Measurements from ENCODE around the gene RNASEH1. TPM values are rescaled to one million over a fixed set of nuclear protein-coding genes. Genes with fewer than 3 reads are reported as not detected.
"Not testable (repeated sequence)": the region's sequence is repeated elsewhere in the genome, so short reads cannot be mapped to it uniquely, and the experiment has no call there.

The RNASEH1 gene
- total RNA-seq, 2 donors from 2014 or later = 19.1 to 31.5 TPM

DNA sequence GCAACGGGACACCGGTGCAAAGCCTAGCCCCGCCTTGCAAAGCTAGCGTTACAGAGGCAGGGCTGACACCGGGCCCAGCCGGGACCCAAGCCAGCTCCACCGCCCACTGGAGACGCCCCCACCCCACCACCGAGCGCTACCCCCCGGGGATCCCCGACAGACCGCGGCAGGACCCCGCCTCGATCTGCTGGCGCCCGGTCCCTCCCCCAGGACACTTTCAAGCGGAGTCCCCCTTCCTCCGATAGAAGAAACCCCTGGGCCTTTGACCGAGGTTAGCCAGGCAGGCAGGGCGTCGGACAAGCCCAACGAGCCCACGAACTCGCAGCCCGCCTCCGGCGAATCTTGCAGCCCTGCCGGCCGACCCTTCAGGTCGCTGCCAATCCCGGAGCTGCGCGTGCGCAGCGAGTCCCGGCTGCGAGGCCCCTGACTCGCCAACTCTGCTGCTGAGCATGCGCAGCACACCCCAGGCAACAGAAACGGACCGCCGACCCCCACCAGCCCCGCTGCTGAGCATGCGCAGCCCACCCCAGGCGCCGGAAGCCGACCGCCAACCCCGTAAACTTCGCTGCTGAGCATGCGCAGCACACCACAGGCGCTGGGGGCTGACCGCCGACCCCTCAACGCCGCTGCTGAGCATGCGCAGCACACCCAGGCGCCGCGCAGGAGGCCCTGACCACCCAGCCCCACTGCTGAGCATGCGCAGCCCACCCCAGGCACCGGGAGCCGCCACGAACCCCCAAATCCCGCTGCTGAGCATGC is 39.5 kb downstream of the RNASEH1 start:
- Histone ChIP-seq H3K4me1 (replicated peaks) (peaks cover 7% of the 10 kb centered on the region), H3K27me3 (replicated peaks; ENCODE audit: insufficient read depth) (no peaks in the 10 kb centered on the region), H3K9me3 (no peaks in the 10 kb centered on the region), H3K36me3 (no peaks in the 10 kb centered on the region), H3K4me3 (peak overlapping the region; percentile 85 to 95), H3K27ac (peak overlapping the region; percentile 98 to 99)
- intact Hi-C loops (cut with DNase I) = no loop called here
- peak; percentile 94 for DNase-seq (ENCODE audit: low spot score)
- under 1% methylated on average over 52 of the region's 67 CpGs for WGBS
- peak; percentile 36 for TF ChIP-seq POLR2A (IDR thresholded peaks at IDR 0.05)
- TF ChIP-seq POLR2AphosphoS5 (IDR thresholded peaks at IDR 0.05) = peak; percentile 90
- TF ChIP-seq, protein P1, sequence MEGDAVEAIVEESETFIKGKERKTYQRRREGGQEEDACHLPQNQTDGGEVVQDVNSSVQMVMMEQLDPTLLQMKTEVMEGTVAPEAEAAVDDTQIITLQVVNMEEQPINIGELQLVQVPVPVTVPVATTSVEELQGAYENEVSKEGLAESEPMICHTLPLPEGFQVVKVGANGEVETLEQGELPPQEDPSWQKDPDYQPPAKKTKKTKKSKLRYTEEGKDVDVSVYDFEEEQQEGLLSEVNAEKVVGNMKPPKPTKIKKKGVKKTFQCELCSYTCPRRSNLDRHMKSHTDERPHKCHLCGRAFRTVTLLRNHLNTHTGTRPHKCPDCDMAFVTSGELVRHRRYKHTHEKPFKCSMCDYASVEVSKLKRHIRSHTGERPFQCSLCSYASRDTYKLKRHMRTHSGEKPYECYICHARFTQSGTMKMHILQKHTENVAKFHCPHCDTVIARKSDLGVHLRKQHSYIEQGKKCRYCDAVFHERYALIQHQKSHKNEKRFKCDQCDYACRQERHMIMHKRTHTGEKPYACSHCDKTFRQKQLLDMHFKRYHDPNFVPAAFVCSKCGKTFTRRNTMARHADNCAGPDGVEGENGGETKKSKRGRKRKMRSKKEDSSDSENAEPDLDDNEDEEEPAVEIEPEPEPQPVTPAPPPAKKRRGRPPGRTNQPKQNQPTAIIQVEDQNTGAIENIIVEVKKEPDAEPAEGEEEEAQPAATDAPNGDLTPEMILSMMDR (IDR thresholded peaks at IDR 0.05) = peak in 1 of 4 experiments; percentile 20

DNA sequence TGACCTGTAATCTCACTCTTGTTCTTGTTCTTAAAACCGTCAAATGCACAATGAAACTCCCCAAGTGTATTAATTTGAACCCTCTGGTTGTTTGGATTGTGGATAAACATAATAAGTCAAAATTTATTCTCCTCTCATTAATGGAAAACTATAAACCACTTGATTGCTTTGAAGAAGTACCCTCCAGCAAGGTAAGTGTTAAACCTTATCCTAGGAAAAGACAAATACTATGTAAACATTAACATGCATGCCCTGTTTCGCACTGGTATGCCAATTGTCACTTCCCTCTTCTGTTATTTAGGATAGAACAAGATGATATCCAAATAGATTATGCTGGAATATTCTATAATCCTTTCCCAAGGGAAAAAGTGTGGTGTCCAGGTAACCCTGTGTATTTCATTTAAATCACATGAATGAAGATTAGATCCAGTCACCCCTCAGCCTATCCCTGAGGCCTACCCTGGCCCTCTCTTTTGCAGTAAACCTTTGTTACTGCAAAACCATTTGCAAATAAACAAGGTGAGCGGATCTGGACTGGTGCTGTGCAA is 40.1 kb downstream of the RNASEH1 start:
- peak overlapping the region; percentile 98 to 99 for H3K27ac ChIP-seq
- H3K27me3 ChIP-seq (replicated peaks; ENCODE audit: insufficient read depth) = no peaks in the 10 kb centered on the region
- H3K9me3 ChIP-seq = no peaks in the 10 kb centered on the region
- TF ChIP-seq, protein P1 (IDR thresholded peaks at IDR 0.05) = no peak
- TF ChIP-seq POLR2A (IDR thresholded peaks at IDR 0.05) (no peak), POLR2AphosphoS5 (IDR thresholded peaks at IDR 0.05) (no peak)
- H3K4me1 ChIP-seq (replicated peaks) = peaks cover 4% of the 10 kb centered on the region
- WGBS = 14% methylated on average over 3 of the region's 3 CpGs
- no peaks in the 10 kb centered on the region for H3K36me3 ChIP-seq
- H3K4me3 ChIP-seq = peak overlapping the region; percentile 85 to 95
- intact Hi-C loops (cut with DNase I) = no loop called here
- no peak for DNase-seq (ENCODE audit: low spot score)

DNA sequence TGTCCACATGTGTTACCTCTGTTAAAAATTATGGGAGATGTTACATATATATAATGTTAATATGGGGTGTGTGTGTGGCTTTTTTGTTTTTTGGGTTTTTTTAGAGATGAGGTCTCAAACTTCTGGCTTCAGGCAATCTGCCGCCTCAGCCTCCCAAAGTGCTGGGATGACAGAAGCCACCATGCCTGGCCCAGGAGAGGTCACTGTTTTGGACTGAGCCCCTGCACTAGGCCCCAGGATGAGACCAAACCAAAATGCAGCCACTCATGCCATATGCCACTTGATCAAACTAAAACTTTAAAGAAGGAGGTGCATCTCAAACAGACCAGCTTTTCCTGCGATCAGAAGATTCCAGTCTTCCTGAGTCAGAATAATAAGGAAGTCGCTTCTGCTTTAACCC is 41.3 kb downstream of the RNASEH1 start:
- H3K27ac ChIP-seq = no peak overlapping the region
- DNase-seq (ENCODE audit: low spot score) = no peak
- no peak overlapping the region for H3K4me3 ChIP-seq
- intact Hi-C loops (cut with DNase I) = no loop called here
- H3K4me1 ChIP-seq (replicated peaks) = no peaks in the 10 kb centered on the region
- TF ChIP-seq POLR2AphosphoS5 (IDR thresholded peaks at IDR 0.05) (no peak), POLR2A (IDR thresholded peaks at IDR 0.05) (no peak)
- TF ChIP-seq, protein P1 (IDR thresholded peaks at IDR 0.05) = no peak
- H3K27me3 ChIP-seq (replicated peaks; ENCODE audit: insufficient read depth) = no peaks in the 10 kb centered on the region
- H3K36me3 ChIP-seq = peaks cover 0 to 11% of the 10 kb centered on the region in 2 donors
- no peaks in the 10 kb centered on the region for H3K9me3 ChIP-seq
- 93% methylated on average over 3 of the region's 3 CpGs for WGBS

DNA sequence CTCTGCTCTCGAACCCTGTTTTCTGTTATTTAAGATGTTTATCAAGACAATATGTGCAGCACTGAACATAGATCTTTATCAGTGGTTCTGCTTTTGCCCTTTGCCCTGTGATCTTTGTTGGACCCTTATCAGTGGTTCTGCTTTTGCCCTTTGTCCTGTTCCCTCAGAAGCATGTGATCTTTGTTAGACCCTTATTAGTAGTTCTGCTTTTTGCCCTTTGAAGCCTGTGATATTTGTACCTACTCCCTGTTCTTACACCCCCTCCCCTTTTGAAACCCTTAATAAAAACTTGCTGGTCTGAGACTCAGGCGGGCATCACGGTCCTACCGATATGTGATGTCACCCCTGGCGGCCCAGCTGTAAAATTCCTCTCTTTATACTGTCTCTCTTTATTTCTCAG is 42.7 kb downstream of the RNASEH1 start:
- H3K4me1 ChIP-seq (replicated peaks); DNase-seq (ENCODE audit: low spot score); intact Hi-C loops (cut with DNase I); H3K27ac ChIP-seq; H3K27me3 ChIP-seq (replicated peaks; ENCODE audit: insufficient read depth); H3K4me3 ChIP-seq; H3K9me3 ChIP-seq: not testable (repeated sequence)
- 86% methylated on average over 5 of the region's 5 CpGs for WGBS
- H3K36me3 ChIP-seq = peaks cover 0 to 14% of the 10 kb centered on the region in 2 donors

DNA sequence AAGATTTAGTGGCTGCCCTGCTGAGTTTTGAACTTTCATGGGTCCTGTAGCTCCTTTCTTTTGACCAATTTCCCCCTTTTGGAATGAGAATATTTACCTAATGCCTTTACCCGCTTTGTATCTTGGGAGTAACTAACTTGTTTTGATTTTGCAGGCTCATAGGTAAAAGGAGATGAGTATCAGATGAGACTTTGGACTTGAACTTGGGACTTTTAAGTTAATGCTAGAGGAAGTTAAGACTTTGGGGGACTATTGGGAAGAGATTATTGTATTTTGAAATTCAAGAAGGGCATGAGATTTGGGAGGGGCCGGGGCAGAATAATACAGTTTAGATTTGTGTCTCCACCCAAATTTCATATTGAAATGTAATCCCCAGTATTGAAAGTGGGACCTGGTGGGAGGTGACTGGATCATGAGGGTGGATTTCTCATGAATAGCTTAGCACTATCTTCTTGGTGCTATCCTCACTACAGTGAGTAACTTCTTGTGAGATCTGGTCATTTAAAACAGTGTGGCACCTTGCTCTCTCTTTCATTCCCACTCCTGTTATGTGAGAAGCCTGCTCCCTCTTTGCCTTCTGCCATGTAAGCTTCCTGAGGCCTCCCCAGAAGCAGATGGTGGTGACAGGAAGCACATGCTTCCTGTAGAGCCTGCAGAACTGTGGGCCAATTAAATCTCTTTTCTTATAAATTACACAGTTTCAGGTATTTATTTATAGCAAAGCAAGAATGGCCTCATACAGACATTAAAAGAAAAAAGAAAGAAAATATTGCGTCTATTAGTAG is 44.9 kb downstream of the RNASEH1 start:
- Histone ChIP-seq H3K27me3 (replicated peaks; ENCODE audit: insufficient read depth) (no peaks in the 10 kb centered on the region), H3K4me1 (replicated peaks) (no peaks in the 10 kb centered on the region), H3K9me3 (no peaks in the 10 kb centered on the region), H3K4me3 (no peak overlapping the region), H3K27ac (no peak overlapping the region), H3K36me3 (peaks cover 0 to 14% of the 10 kb centered on the region in 2 donors)
- 98% methylated on average over 3 of the region's 3 CpGs for WGBS
- TF ChIP-seq, protein P1 (IDR thresholded peaks at IDR 0.05) = no peak
- TF ChIP-seq POLR2A (IDR thresholded peaks at IDR 0.05) (no peak), POLR2AphosphoS5 (IDR thresholded peaks at IDR 0.05) (no peak)
- intact Hi-C loops (cut with DNase I) = no loop called here
- DNase-seq (ENCODE audit: low spot score) = no peak
